Fibroblast of lung (primary cell): ENCODE data around the gene LMF1. TPM values are rescaled to one million over a fixed set of nuclear protein-coding genes. Genes with fewer than 3 reads are reported as not detected.

Experiments used
- DNase-seq, 2 donors: peaks; one replicate each; pipeline versions ENCODE4 v3.0.0 to v3.0.0-alpha.2; 2010; ENCODE audit warnings: low read depth in 2 of 2
- H2AFZ ChIP-seq: 2 replicates; pipeline ENCODE4 v1.5.1; 2012; ENCODE audit warnings: low read length, control low read depth, inconsistent platforms
- H3K27ac ChIP-seq: 2 replicates; pipeline ENCODE4 v1.5.1; 2011; ENCODE audit warnings: low read length, control low read depth; ENCODE audit not compliant: insufficient read depth
- H3K27me3 ChIP-seq: 2 replicates; pipeline ENCODE4 v1.5.1; 2011; ENCODE audit warnings: mild to moderate bottlenecking, low read length; ENCODE audit not compliant: control insufficient read depth, insufficient read depth
- H3K36me3 ChIP-seq: 2 replicates; pipeline ENCODE4 v1.5.1; 2011; ENCODE audit warnings: low read length; ENCODE audit not compliant: control insufficient read depth, insufficient read depth
- H3K4me1 ChIP-seq: 2 replicates; pipeline ENCODE4 v1.5.1; 2011; ENCODE audit warnings: low read length; ENCODE audit not compliant: control insufficient read depth, insufficient read depth; ENCODE audit errors: extremely low read depth
- H3K4me2 ChIP-seq: 2 replicates; pipeline ENCODE4 v1.5.1; 2011; ENCODE audit warnings: low read length, control low read depth; ENCODE audit not compliant: insufficient read depth; ENCODE audit errors: extremely low read depth
- H3K4me3 ChIP-seq, 4 experiments: fragments of 200-600 bp in 1 of 4; sonication (generic) in 1 of 4; replicated peaks in 1 of 4; 2 replicates each; pipeline ENCODE4 v1.5.1; 2011 to 2016; ENCODE audit warnings: low read length in 4 of 4, low read depth in 3 of 4, mild to moderate bottlenecking in 3 of 4, control low read depth in 2 of 4, inconsistent platforms in 1 of 4, mixed read lengths in 1 of 4; ENCODE audit not compliant: insufficient read depth in 1 of 4; ENCODE audit errors: control extremely low read depth in 1 of 4
- H3K79me2 ChIP-seq: 2 replicates; pipeline ENCODE4 v1.5.1; 2012; ENCODE audit warnings: mild to moderate bottlenecking, low read length, inconsistent platforms; ENCODE audit not compliant: control insufficient read depth, insufficient read depth
- H3K9ac ChIP-seq: 2 replicates; pipeline ENCODE4 v1.5.1; 2011; ENCODE audit warnings: mild to moderate bottlenecking, low read length, control low read depth; ENCODE audit not compliant: insufficient read depth
- H3K9me3 ChIP-seq: 2 replicates; pipeline ENCODE4 v1.5.1; 2012; ENCODE audit warnings: low read depth, low read length; ENCODE audit not compliant: control insufficient read depth, insufficient read depth
- H4K20me1 ChIP-seq: 2 replicates; pipeline ENCODE4 v1.5.1; 2011; ENCODE audit warnings: low read length; ENCODE audit not compliant: control insufficient read depth, insufficient read depth; ENCODE audit errors: extremely low read depth
- CTCF ChIP-seq, 2 donors: IDR thresholded peaks in 1 of 2; conservative IDR thresholded peaks in 1 of 2; 1 replicate in 1 of 2; 2 replicates in 1 of 2; pipeline ENCODE4 v1.5.1; 2011 to 2012; ENCODE audit warnings: low read length in 2 of 2, control low read depth in 1 of 2, inconsistent platforms in 1 of 2, low read depth in 1 of 2, mild to moderate bottlenecking in 1 of 2
- EZH2 ChIP-seq: IDR thresholded peaks from 2 replicates; pipeline ENCODE4 v1.5.1; 2012; ENCODE audit warnings: low read length, control low read depth, mild to moderate bottlenecking; ENCODE audit errors: missing control alignments
- polyA plus RNA-seq, 2 donors: library from polyadenylated mRNA; depleted of rRNA in 1 of 2; stranded (reverse) in 1 of 2; unstranded in 1 of 2; fragments of >200 nt; gene quantifications; 2 replicates each; pipeline ENCODE4 v1.2.1, GENCODE V29; 2011 to 2012; ENCODE audit warnings: missing spikeins in 1 of 2
- total RNA-seq: library from RNA; depleted of rRNA; stranded (reverse); fragments of >200 nt; gene quantifications from 2 replicates; pipeline ENCODE4 v1.2.1, GENCODE V29; 2014

The LMF1 gene
- total and polyA plus RNA-seq, 2 donors (not counting 1 experiment from before 2014, with no cell fraction given) = 12.3 to 12.6 TPM

- no peaks in the 10 kb centered on the region for H3K4me1 ChIP-seq
- peak; percentile 16 to 48 for DNase-seq
- no peaks in the 10 kb centered on the region for H3K36me3 ChIP-seq
- H3K79me2 ChIP-seq = no peaks in the 10 kb centered on the region
- no peaks in the 10 kb centered on the region for H4K20me1 ChIP-seq
- H2AFZ ChIP-seq = no peak overlapping the region
- H3K4me2 ChIP-seq = no peak overlapping the region
- TF ChIP-seq CTCF (conservative IDR thresholded peaks at IDR 0.05 in 1 of 2, IDR thresholded peaks at IDR 0.05 in 1 of 2; ENCODE audit: low read depth in 1 of 2, low read length in 2 of 2) = no peak
- no peak overlapping the region for H3K4me3 ChIP-seq
- no peak overlapping the region for H3K27ac ChIP-seq
- H3K27me3 ChIP-seq = no peaks in the 10 kb centered on the region
- H3K9me3 ChIP-seq = no peaks in the 10 kb centered on the region
- no peak overlapping the region for H3K9ac ChIP-seq
Observed at GRCh38 chr16:997440-998051, 26.8 kb upstream of the LMF1 start.

- DNase-seq = no peak
- Histone ChIP-seq H3K79me2 (no peaks in the 10 kb centered on the region), H3K4me3 (no peak overlapping the region), H3K27ac (no peak overlapping the region), H3K9ac (no peak overlapping the region), H3K27me3 (no peaks in the 10 kb centered on the region), H2AFZ (no peak overlapping the region), H3K9me3 (no peaks in the 10 kb centered on the region), H3K4me2 (no peak overlapping the region), H3K4me1 (no peaks in the 10 kb centered on the region), H4K20me1 (no peaks in the 10 kb centered on the region), H3K36me3 (no peaks in the 10 kb centered on the region)
- TF ChIP-seq CTCF (conservative IDR thresholded peaks at IDR 0.05 in 1 of 2, IDR thresholded peaks at IDR 0.05 in 1 of 2; ENCODE audit: low read depth in 1 of 2, low read length in 2 of 2) (no peak), EZH2 (no peak)
Observed at GRCh38 chr16:996681-997080, 25.9 kb upstream of the LMF1 start.

GRCh38 chr16:995783-996182, 25.0 kb upstream of the LMF1 start:
- no peak overlapping the region for H3K4me3 ChIP-seq

More at GRCh38 chr16:995783-996182, 25.0 kb upstream of the LMF1 start:
- DNase-seq = no peak
- H4K20me1 ChIP-seq = no peaks in the 10 kb centered on the region
- no peak overlapping the region for H3K27ac ChIP-seq
- H3K9ac ChIP-seq = no peak overlapping the region
- no peaks in the 10 kb centered on the region for H3K4me1 ChIP-seq
- no peaks in the 10 kb centered on the region for H3K9me3 ChIP-seq
- H3K79me2 ChIP-seq = no peaks in the 10 kb centered on the region
- no peak overlapping the region for H3K4me2 ChIP-seq
- H2AFZ ChIP-seq = no peak overlapping the region
- no peak for TF ChIP-seq EZH2
- no peak for TF ChIP-seq CTCF (conservative IDR thresholded peaks at IDR 0.05 in 1 of 2, IDR thresholded peaks at IDR 0.05 in 1 of 2; ENCODE audit: low read depth in 1 of 2, low read length in 2 of 2)
- no peaks in the 10 kb centered on the region for H3K36me3 ChIP-seq
- H3K27me3 ChIP-seq = no peaks in the 10 kb centered on the region
